NCI-H1930 (cell line): ENCODE results near the gene PITPNM3.

Source experiments
- DNase-seq, 2 experiments: peaks; one replicate each; lab custom pipeline; 2025; lab: John Stamatoyannopoulos, UW

PITPNM3 gene

GRCh38 chr17:6479622-6480302, 76.6 kb downstream of the PITPNM3 start:
- DNase-seq, result no peak

DNA sequence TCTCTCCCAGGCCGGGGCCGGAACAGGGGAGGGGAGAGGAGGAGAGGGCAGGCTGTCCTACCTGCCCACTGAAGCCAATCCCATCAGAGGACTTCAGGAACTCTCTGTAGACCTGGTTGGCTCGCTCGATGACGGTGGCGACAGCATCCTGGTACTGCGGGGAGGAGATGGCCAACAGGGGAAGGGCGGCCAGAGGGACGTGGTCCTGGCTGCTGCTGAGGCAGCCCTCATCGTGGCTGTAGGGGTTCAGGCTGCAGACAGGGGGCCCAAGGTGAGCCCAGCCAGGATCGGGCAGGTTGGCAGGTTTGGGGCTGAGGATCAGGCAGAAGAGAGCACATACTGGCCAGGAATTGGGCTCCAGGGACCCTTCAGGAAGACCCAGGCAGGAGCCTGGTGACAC, 77.9 kb downstream of the PITPNM3 start:
- no peak for DNase-seq

DNA sequence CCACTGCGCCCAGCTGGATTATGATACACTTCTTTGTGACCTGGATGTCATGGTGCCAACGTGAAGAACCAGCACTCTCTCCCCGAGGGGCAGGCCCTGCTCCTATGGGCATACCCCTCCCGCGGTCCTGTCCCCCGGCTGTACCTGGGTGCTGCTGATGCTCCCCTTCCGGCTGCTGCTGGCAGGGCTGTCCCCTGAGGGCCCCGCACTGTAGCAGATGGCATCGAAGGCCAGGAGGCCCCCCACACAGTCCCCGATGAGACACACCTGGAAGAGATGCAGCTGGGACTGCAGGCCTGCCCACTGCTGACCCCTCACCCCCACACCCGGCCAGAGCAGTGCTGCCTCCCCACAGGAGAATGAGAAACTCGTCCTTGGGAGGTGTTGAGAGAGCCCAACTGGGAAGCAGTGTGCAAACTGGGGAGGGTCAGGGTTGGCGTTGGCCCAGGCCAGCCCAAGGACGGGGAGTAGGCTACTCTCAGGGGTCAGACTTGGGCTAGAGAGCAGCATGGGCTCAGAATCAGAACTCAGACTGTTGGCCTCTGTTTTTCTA, 78.4 kb downstream of the PITPNM3 start:
- no peak for DNase-seq

DNA sequence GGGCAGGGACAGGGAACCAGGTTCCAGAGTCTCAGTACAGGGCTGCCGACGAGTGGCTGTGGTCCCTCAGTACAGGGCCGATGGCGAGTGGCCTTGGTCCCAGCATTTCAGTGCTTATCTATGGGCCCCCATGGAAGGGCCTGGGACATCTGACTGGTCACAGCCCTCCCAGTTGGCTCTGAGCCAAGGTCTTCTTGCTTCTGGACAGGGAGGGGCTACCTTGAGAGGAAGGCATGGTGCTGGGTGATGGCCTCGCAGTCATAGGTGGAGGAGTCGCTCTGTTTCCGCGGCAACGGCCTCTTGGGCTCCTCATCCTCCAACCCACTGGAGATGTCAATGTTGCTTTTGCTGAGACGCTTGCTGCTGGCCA, 79.6 kb downstream of the PITPNM3 start:
- no peak for DNase-seq

GRCh38 chr17:6476076-6476809, 80.1 kb downstream of the PITPNM3 start:
- no peak for DNase-seq

- no peak for DNase-seq
These were observed 80.9 kb downstream of the PITPNM3 start for GRCh38 chr17:6475411-6475810.

DNA sequence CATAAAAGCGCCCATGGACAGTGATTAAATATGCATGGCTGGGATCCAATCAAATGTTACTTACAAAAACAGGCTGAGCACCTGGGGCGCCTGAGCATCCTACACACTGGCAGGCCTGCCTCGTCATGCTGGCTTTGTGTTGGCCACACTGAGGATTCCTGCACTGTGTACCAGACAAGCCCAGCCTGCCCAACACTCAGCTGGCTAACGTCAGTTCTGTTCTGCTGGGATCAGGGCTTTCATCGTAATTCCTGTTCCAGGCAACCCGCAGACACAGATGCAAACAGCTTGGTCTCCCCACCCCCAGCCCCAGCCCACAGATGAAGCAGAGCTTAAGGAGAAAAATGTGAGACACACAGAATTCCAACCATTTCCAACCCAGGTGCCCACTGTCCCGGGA, 81.4 kb downstream of the PITPNM3 start:
- no peak for DNase-seq

DNA sequence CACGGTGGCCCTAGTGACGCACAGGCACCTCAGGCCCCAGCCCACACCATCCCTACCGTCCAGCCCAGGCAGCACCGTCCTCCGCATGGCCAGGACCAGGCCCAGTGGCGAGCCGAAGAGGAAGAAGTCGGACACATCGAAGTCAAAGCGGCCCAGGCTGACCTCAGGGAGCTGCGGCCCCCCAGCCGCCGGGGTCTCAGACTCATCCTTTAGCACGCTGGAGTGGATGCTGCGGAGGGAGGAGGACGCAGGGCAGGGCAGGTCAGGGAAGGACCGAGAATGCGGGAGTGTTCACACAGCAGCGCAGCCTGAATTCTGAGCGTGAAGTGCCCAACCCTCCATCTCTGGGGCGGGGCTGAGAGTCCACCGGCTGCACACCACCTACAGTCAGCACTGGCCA, 82.0 kb downstream of the PITPNM3 start:
- DNase-seq, result no peak

DNA sequence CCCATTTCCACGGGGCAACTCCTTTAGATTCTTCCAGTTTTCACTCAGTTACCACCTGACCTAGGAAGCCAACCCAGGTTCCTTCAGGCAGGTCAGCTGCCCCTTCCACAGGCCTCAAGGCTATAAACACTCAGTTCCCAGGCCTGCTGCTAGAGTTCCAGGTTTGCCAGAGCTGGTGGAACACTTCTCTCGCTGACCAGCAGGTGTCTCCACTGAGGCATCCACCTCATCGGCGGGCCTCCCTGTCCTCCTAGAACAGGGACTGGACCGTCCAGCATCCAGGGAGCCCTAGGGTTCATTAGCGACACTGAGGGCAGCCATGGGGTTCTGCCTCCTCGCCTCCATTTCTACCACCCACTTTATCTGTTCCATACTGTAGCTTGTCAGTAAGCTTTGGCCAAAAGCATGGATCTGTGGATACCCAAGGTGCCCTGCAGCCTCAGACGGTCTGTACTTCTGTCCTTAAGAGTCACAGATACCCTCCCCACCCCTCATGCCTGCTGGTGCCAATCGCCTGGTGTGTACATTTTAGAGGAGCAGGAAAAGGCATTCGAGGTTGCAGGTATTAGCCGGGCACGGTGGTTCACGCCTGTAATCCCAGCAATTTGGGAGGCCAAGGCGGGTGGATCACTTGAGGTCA, 83.1 kb downstream of the PITPNM3 start:
- peak; percentile 14 to 32 for DNase-seq

DNA sequence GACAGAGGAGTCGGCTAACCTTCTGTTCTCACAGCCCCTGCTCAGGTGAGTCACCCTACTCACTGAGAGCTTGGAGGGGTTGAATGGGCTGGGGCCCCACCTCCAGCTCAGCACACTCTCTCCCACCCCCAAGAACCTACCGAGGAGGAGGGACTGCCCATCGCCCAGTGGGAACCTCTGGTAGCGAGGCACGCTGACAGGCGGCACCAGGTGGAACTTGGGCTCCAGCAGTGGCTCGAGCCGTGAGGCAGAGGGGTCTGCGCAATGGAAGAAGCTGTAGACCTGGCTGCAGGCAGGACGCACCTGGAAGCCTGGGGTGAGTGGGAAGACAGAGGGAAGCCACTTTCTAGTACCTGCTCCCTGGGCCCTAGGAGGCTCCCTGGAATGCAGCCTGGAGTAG, 83.8 kb downstream of the PITPNM3 start:
- no peak for DNase-seq

DNA sequence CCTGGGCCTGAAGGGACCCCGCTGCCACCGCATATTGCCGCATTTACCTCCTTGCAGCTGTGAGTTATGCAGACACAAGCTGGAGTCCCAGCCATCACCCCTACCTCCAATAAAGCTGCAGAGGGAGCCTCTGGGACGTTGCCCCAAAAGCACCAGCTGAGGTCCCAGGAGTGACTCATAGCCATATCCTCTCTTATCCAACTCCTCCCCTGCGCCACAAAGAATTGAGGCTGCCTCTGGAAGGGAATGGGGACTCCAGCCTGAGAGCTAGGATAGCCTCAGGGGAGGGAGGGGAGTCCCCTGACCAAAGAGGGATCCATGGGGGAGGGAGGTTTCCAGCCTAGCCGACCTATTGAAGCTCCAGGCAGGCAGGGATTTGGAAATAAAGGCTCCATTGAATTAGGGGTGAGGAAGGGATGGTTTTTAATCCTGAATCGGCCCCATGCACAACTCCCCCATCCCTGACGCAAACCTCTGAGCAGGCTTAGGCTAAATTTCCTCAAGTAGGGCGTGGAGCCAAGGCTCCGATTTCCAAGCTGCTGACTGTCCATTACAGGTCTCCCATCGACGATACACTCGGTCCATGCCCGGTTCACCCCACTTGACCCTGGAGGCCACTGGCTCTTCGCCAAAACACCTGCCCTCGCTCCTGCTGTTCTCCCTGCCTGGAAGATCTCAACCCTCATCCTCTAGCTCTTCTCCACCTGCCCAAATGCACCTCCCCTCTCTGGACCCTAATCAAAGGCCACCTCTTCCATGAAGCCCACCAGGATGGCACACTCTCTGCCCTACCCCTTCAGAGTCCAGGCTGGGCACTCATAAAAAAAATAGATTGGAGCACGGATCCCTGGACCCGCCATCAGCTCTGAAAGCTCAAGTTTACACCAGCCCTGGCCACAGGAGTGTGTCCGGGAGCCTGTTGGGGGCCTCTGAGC, 84.6 kb downstream of the PITPNM3 start:
- DNase-seq, result no peak

GRCh38 chr17:6470751-6471521, 85.4 kb downstream of the PITPNM3 start:
- no peak for DNase-seq

- DNase-seq, result no peak
These were observed 86.1 kb downstream of the PITPNM3 start for GRCh38 chr17:6470146-6470718.

DNA sequence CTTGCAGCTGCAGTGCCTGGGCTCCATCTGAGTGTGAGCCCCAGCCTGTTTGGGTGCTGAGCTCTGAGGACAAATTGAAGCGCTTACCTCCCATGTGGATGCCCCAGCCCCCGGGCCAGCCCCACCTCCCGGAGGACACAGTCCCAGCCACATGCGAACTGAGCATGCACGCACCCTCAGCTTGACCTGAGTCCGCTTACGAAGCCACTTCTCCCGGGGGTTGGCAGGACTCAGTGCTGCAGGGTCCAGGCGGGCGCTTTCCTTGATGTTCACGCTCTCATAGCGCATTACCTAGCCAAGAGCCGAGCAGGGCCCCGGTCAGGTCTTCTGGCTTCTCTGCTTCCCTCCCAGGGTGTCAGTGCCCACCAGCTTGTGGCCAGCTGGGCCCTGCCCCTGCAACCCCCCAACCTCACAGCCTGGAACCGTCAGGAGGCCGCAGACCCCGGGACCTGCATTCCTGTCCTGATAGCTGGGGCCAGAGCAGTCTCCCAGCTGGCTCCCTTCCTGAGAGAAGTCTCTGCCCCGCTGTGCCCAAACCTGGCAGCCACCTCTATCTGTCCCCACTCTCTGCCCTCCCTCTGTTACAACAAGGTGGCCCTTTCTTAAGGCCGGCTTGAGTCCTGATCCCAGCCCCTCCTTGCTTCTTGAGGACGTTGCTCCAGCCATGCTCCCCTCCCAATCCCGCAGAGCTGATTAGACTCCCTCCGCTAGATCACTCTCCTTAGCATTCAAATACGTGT, 88.1 kb downstream of the PITPNM3 start:
- no peak for DNase-seq

GRCh38 chr17:6467567-6467966, 88.8 kb downstream of the PITPNM3 start:
- no peak for DNase-seq

- no peak for DNase-seq
These were observed 91.0 kb downstream of the PITPNM3 start for GRCh38 chr17:6465206-6466003.

DNA sequence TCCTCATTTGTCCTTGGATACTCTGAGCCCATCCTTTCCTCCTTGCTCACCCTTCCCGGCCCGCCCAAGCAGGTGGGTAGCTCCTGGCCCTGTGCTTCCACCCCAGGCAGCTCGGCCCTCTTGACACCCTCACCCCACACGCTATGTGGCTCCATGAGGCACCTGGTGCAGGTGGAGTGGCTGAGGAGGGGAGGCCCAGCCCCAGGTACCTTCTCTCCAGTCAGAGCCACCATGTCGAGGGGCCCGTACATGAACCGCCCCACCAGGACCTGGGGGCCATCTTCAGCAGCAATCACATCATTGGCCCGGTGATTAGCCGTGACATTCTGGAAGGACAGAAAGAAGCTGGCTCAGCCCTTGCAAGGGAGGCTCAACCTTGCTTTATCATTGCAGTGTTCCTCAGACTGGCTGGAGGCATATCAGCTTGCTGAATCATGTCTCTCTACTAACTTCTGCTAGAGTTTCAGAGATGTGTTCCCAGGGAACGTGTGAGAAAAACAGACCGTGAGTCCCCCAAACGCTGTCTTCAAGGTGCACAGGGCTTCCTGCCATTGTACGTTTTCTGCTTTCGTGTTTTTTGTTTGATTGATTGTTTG, 91.8 kb downstream of the PITPNM3 start:
- DNase-seq, result no peak

DNA sequence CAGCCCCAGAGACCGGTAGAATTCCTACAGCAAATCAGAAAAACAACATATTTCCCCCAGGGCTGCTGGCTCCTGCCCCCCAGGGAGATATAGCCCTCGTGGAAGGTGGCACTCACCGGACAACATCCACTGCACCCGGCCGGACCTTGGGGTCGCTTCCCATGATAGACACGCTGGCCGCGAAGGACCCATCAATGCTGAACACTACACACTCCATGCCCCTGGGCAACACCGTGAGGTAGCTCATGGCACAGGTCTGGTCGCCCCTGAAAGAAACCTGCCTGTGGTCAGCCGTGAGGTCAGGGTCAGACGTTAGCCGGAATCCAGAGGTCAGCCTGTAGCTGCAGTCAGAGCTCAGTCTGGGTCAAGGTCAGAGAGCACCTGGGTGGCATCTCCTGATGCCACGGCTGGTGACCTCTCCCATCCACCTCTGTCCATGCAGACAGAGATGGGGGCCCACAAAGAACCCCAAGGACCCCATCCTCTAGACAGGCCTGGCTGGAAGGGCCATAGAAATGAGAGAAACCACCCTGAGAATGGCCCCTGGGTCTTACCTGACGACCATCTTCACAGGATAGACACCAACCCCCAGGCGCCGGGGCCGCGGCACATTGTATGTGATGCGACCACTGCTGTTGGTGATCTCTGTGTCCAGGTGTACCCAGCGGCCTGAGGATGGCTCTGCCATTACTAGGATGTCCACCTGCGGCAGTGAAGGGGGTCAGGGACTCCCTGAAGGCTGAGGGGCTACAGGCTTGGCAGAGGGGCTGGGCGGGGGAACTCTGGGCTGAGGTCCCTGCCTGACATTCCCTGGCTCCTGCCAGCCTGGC, 92.5 kb downstream of the PITPNM3 start:
- DNase-seq, result no peak
